Bronchial epithelial cell (primary cell): ENCODE results near the gene IRF3. TPM values are rescaled to one million over a fixed set of nuclear protein-coding genes. Genes with fewer than 3 reads are reported as not detected.
"Not testable (repeated sequence)": the region's sequence is repeated elsewhere in the genome, so short reads cannot be mapped to it uniquely, and the experiment has no call there.

Source experiments
- DNase-seq: peaks from one replicate; pipeline ENCODE4 v3.0.0-alpha.2; 2010; ENCODE audit warnings: low read depth
- FAIRE-seq: peaks from 2 replicates; lab custom pipeline; 2011; peaks lifted over from hg19 to GRCh38; lab: Jason Lieb, UNC
- H3K27me3 ChIP-seq: 2 replicates; pipeline ENCODE4 v1.5.1; 2011; ENCODE audit warnings: low read length; ENCODE audit not compliant: control insufficient read depth, insufficient read depth
- H3K36me3 ChIP-seq: 2 replicates; pipeline ENCODE4 v1.5.1; 2011; ENCODE audit warnings: low read length; ENCODE audit not compliant: control insufficient read depth, insufficient read depth
- H3K4me3 ChIP-seq: 2 replicates; pipeline ENCODE4 v1.5.1; 2011; ENCODE audit warnings: mild to moderate bottlenecking, low read depth, low read length, control low read depth
- CTCF ChIP-seq: IDR thresholded peaks from 2 replicates; pipeline ENCODE4 v1.5.1; 2011; ENCODE audit warnings: mild to moderate bottlenecking, moderate library complexity, low read length, control low read depth, inconsistent platforms; ENCODE audit not compliant: insufficient read depth, severe bottlenecking
- total RNA-seq: library from RNA; depleted of rRNA; stranded (reverse); fragments of >200 nt; gene quantifications from 2 replicates; pipeline ENCODE4 v1.2.1, GENCODE V29; 2014

Gene IRF3
- total RNA-seq, 1 donor from 2014 or later = 128 TPM

- H3K27me3 ChIP-seq = no peaks in the 10 kb centered on the region
- no peak overlapping the region for H3K4me3 ChIP-seq
- peaks cover 4% of the 10 kb centered on the region for H3K36me3 ChIP-seq
- DNase-seq (no peak), FAIRE-seq (no peak)
- no peak for TF ChIP-seq CTCF
Measured at GRCh38 chr19:49629659-49630058, 36.0 kb downstream of the IRF3 start.

GRCh38 chr19:49626226-49626625, 39.4 kb downstream of the IRF3 start:
- H3K36me3 ChIP-seq = peaks cover 7% of the 10 kb centered on the region
- no peak for FAIRE-seq
- TF ChIP-seq CTCF = no peak
- DNase-seq = no peak
- no peaks in the 10 kb centered on the region for H3K27me3 ChIP-seq
- no peak overlapping the region for H3K4me3 ChIP-seq

- Histone ChIP-seq H3K4me3 (no peak overlapping the region), H3K27me3 (no peaks in the 10 kb centered on the region), H3K36me3 (peaks cover 7% of the 10 kb centered on the region)
- no peak for TF ChIP-seq CTCF
- no peak for FAIRE-seq
- DNase-seq = no peak
Measured at GRCh38 chr19:49624967-49625910, 40.4 kb downstream of the IRF3 start.

- H3K36me3 ChIP-seq = peaks cover 20% of the 10 kb centered on the region
- not testable (repeated sequence) for H3K4me3 ChIP-seq, FAIRE-seq, H3K27me3 ChIP-seq, DNase-seq
Measured at GRCh38 chr19:49617860-49618259, 47.8 kb downstream of the IRF3 start.

- Histone ChIP-seq H3K36me3 (peaks cover 22% of the 10 kb centered on the region), H3K4me3 (no peak overlapping the region), H3K27me3 (no peaks in the 10 kb centered on the region)
- TF ChIP-seq CTCF = no peak
- DNase-seq = no peak
- FAIRE-seq = no peak
Measured at GRCh38 chr19:49616945-49617344, 48.7 kb downstream of the IRF3 start.

- H3K4me3 ChIP-seq = no peak overlapping the region
- H3K27me3 ChIP-seq = no peaks in the 10 kb centered on the region
- peaks cover 20% of the 10 kb centered on the region for H3K36me3 ChIP-seq
- FAIRE-seq (no peak), DNase-seq (no peak)
- no peak for TF ChIP-seq CTCF
Measured at GRCh38 chr19:49616532-49616931, 49.1 kb downstream of the IRF3 start.
